ENCODE data around the gene MAP1LC3A.

MAP1LC3A gene

DNA sequence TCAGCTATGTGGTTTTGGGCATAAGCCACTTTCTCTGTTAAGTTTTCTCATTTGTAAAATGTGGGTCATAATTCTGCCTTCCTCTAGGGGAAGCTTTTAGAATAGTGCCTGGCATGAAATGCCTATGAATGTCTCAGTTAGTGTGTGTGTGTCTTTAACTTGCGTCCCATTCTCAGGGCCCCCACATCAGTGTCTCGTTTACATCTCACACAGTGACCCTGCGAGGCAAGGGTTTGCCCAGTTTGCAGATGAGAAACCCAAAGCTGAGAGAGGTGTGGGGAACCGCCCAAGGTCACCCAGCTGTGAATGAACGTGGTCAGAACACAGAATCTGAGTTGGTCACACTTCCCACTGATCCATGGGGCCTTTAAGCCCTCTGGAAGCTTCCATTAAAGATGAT lies 28.2 kb upstream of the MAP1LC3A start:
- DNase-seq = no peak

GRCh38 chr20:34531608-34532265 lies 26.8 kb upstream of the MAP1LC3A start:
- no peak for DNase-seq

- no peak for DNase-seq
Measured at GRCh38 chr20:34532320-34532719, 26.2 kb upstream of the MAP1LC3A start.

GRCh38 chr20:34532756-34533155 lies 25.8 kb upstream of the MAP1LC3A start:
- DNase-seq = no peak

DNA sequence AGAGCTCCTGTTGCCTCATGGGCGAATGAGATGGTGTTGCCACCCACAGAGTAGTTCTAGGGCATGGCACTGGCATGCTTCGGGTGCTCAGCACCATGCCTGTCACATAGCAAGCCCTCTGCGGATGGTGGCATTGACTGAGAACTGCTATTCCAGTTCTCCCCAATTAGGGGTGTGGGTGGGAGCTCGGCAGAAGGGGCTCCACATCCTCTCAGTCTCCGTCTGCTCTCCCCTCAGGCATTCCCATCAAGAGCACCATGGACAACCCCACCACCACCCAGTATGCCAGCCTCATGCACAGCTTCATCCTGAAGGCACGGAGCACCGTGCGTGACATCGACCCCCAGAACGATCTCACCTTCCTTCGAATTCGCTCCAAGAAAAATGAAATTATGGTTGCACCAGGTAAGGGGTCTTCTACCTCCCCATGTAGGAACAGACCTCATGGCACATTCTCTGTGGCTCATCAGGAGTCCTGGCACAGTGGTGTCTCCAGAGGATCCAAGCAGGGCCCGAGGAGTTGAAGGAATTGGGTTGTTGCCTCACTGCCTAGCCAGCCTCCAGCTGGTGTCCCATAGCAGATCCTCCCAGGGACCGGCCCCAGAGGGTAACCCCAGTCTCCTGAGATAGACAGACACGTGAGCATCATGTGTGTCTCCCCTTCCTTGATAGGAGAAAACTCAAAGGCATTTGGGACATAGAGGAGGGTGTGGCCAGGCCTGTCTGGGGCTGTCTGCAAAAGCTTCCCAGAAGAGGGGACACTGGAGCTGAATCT lies 23.9 kb upstream of the MAP1LC3A start:
- no peak for DNase-seq

GRCh38 chr20:34535301-34535840 lies 23.1 kb upstream of the MAP1LC3A start:
- no peak for DNase-seq

GRCh38 chr20:34535857-34536256 lies 22.7 kb upstream of the MAP1LC3A start:
- no peak for DNase-seq

- peak in 1 of 2 donors; percentile 33 for DNase-seq
Measured at GRCh38 chr20:34536798-34537394, 21.6 kb upstream of the MAP1LC3A start.

- no peak for DNase-seq
Measured at GRCh38 chr20:34537651-34538050, 20.9 kb upstream of the MAP1LC3A start.

GRCh38 chr20:34538671-34539123 lies 19.8 kb upstream of the MAP1LC3A start:
- DNase-seq = peak; percentile 10 to 20

- DNase-seq = no peak
Measured at GRCh38 chr20:34539756-34540155, 18.8 kb upstream of the MAP1LC3A start.

DNA sequence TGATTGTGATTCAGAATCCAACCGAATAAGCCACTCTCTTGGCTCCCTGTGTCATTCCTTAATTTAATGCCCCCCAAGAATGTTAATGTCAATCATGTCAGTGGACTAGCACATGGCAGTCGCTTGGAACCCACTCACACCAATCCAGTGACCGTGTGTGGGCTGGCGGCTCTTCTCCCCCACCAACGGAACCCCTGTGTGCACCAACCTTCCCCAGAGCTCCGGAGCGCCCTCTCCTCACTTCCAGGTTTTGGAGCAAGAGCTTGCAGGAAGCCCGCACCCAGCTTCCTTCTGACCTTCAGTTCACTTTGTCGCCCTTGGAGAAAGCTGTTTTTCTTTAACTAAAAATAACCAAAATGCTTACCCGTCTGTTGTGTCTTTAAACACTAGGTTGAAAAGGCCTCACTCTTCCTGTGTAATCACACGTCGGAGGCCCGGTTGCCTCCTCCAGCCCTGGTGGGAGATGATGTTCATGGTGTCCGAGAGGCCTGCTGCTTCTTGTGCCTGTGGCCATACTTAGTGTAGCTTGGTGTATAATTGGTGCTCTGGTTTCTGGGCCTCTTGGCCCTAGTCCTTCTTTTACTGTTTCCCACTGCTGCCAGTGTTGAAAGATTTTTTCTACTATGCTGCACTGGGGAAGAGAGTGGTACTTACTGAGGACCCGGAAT lies 17.8 kb upstream of the MAP1LC3A start:
- DNase-seq = no peak

DNA sequence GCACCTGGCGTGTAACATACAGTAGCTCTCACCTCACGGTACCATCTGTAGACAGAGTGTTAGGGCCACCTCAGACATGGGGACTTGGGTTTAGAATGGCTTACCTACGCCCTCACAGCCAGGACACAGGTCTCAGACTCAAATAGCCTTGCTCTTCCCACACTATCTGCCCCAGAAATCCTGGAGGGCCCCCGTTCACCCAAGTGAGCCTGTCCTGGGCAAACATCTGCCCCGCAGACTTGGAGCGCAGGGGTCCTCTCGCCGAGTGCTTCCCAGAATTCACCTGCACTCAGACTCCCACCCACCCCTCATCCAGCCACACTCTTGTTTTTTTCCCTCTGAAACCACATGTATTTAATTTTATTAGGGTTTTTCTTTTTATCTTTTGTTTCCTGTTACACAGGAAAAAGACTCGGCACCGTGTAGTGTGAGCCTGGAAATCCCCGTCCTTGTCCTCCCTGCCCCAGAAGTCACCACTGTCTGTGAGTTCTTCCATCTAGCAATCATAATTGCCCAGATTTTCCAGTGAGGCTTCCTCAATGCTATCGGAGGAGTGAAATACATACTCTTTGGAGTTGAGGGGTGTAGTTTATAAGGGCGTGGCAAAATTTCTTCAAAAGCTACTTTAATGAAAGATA lies 17.1 kb upstream of the MAP1LC3A start:
- no peak for DNase-seq

GRCh38 chr20:34541917-34542316 lies 16.6 kb upstream of the MAP1LC3A start:
- no peak for DNase-seq

DNA sequence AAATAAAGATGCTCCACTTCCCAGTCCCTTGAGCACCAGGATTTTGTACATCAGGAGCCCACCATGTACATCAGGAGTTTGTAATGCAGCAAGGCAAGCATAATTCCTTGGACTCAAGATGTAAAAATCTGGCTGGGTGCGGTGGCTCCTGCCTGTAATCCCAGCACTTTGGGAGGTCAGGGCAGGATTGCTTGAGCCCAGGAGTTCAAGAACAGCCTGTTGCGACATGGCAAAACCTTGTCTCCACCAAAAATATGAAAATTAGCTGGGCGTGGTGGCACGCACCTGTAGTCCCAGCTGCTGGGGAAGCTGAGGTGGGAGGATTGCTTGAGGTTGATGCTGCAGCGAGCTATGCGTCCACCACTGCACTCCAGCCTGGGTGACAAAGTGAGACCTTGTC lies 16.1 kb upstream of the MAP1LC3A start:
- DNase-seq = no peak

- no peak for DNase-seq
Measured at GRCh38 chr20:34543463-34544056, 15.0 kb upstream of the MAP1LC3A start.

- DNase-seq = no peak
Measured at GRCh38 chr20:34544109-34544796, 14.3 kb upstream of the MAP1LC3A start.

DNA sequence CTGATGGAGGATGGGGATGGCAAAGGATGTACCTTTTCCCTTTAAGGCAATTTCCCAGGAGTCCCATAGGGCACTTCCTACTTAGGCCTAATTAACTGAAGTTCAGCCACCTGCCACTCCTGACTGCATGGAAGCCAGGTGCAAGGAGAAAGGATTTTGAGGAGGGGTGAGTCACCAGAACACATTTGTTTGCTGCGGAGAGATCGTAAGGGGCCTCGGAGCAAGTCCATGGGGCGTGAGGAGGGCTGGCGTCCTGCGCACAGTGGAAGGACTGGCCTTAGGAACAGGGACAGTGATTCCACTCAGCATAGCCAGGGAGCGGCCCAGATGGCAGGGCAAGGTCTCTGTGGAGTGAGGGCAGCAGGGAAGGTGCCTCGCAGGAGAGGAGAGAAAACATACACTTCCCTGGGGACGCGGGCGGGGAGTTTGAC lies 11.8 kb upstream of the MAP1LC3A start:
- no peak for DNase-seq

DNA sequence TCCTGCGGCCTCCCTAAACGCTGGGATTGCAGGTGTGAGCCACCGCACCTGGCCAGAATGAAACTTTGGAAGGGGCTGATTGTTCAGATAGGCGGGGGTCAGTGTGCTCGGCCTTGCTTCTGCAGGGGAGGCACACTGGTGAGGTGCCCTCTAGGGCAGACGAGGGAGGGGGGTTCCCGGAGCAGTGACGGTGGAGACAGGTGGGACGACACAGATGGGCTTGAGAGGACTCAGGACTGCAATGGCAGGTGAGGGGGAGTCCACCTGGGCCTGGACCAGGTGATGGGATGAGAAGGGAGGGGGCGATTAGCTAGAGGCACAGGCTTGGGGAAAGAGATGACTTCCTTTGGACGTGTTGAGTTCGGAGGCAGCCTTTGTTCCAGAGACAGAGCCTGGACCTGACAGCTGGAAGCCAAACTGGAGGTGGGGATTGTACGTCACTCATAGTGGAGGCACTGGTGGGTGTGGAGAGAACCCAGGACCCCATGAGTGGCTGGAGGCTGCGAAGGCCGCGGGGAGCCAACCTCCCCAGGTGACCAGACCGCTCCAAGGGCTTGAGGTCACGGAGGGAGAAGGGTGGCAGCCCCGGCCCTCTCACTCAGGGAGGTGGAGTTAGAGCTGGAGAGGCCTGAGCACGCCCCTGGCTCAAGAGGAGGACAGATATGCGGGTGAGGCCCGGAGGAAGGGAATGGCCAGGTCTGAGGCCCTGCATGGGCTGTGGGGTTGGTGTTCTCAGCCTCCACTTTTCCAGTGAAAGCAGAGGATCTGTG lies 10.5 kb upstream of the MAP1LC3A start:
- DNase-seq = no peak

DNA sequence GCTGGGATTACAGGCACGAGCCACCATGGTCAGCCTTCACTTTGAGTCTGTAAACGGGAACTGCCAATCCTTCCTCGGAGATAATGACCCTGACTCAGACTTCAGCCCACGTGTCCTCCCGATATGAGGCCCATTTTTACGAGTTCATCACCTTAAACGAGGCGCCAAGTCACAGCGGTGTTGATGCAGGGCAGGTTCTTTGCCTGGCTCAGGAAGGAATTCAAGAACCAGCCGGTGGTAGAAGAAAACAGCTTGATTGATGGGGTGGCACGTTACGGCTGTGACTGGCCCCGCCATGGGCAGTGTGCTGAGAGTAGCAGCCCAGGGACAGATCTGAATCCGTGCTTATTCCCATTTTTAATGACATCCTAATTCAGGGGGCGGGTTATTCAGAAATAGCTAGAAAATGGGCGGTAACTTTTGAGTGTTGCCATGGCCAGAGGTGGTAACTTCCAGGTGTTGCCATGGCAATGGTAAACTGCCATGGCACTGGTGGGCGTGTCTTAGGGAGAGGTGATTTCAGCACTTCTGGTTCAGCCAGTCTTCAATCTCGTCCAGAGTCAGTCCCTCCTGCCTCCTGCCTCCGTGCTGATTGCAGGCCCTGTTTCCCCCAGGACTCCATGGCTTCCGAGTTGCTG lies 9.1 kb upstream of the MAP1LC3A start:
- DNase-seq = no peak
